ENCODE measurements around the gene PDE8A. TPM values are rescaled to one million over a fixed set of nuclear protein-coding genes. Genes with fewer than 3 reads are reported as not detected.
"Not testable (repeated sequence)": the region's sequence is repeated elsewhere in the genome, so short reads cannot be mapped to it uniquely, and the experiment has no call there.

PDE8A gene
- polyA plus RNA-seq, 3 donors = 34.5 to 40.6 (median 40.4) TPM

DNA sequence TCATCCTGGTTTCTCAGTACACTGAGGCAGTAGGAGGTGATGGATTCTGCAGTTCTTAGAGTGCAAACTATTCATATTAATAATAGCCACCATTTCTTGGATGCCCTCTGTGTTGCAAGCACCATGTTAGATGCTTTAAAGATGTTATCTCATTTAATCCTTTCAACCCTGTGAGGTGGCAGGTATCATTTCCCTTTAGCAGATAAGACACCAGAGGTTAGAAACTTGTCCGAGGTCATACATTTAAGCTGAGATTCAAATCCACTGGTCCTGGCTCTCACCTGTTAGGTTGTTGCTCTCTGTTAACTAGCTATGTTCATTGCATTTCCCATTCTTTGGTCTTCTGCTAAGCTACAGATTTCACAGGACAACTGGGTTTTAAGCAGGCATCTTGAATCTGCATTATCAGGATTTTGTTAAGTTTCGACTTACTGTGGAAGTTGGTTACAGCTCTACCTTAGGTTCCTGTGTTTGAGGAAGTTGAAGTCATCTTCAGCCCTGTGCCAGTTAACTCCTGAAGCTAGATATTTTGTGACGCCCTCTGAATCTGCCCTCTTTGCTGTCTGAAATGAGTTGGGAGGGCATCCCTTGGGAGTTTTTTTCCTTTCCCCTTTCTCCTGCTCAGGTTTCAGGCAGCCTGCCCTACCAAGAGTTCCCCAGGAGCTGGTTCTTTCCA, 6.4 kb downstream of the PDE8A start:
- DNase-seq (ENCODE audit: low read depth in 3 of 3, low spot score in 2 of 3) = no peak

DNA sequence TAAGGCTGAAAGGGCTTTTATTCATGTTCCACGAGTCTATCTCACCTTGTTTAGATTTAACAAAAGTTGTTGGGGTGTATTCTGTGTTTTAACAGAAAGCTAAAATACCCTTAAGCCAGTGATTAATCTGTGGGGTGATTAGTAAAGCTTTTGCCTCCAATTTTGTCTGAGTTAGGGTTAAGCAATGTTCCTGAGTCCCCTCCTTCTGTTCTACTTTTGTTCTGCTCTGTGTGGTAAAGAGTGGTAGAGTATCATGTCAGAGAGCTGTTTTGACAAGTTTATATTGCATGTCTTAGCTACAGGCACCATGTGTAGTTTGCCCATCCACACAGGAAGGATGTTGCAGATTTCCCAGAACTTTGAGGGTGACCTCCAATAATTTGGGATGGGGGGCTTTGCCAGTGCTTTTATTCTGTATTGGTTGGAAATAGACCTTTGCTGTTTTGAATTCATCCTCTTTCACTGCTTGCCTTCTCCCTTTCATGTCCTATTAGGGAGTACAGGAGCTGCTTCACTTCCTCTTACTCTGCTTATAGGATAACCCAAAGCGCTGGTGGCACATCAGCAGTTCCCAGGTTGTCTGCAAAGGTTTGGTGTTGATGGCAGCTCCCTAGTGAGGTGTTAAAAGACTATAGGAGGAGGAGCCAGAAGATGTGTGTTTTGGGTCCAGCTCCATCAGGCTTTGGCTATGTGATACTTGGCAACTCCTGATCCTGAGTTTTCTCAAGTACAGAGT, 7.4 kb downstream of the PDE8A start:
- DNase-seq (ENCODE audit: low read depth in 3 of 3, low spot score in 2 of 3) = no peak

DNA sequence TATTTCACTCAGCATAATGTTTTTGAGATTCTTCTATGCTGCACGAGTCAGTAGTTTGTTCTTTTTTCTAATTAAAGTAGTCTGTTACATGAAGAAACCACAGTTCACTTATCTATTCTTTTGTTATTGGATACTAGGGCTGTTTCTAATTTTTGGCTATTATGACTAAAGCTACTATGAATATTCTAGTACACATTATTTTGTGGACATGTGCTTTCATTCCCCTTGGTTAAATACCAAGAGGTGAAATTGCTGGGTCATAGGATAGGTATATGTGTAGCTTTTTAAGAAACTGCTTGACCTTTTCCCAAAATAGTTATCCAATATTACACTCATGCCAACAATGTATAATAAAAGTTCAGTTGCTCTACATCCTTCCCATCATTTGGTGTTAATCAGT, 8.9 kb downstream of the PDE8A start:
- DNase-seq (ENCODE audit: low read depth in 3 of 3, low spot score in 2 of 3) = no peak

DNA sequence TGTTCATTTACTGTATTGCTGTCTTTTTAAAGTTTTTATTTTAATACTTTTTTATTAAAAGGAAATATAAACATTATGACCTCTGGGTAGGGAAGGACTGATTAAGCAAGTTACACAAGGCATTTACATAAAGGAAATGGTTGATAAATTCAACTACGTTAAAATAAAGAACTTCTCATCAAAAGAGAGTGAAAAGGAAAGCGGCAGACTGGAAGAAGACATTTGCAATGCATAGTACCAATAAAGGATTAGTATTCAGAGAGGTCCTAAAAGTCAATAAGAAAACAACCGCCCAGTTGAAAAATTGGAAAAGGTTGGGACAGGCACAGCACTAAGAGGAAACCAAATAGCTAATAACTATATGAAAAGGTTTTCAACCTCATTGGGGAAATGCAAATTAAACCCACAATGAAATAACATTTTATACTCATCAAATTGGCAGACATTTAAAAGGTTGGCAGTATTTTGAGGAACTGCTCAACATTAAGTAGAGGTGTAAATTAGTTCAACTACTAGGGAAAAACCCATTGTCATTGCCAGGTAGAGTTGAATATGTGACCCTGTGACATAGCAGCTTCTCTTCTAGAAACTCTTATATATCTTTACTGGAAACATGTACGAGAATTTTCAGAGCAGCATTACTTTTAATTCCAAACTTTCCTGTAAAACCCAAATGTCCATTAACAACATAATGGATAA, 9.5 kb downstream of the PDE8A start:
- no peak for DNase-seq (ENCODE audit: low read depth in 3 of 3, low spot score in 2 of 3)

DNA sequence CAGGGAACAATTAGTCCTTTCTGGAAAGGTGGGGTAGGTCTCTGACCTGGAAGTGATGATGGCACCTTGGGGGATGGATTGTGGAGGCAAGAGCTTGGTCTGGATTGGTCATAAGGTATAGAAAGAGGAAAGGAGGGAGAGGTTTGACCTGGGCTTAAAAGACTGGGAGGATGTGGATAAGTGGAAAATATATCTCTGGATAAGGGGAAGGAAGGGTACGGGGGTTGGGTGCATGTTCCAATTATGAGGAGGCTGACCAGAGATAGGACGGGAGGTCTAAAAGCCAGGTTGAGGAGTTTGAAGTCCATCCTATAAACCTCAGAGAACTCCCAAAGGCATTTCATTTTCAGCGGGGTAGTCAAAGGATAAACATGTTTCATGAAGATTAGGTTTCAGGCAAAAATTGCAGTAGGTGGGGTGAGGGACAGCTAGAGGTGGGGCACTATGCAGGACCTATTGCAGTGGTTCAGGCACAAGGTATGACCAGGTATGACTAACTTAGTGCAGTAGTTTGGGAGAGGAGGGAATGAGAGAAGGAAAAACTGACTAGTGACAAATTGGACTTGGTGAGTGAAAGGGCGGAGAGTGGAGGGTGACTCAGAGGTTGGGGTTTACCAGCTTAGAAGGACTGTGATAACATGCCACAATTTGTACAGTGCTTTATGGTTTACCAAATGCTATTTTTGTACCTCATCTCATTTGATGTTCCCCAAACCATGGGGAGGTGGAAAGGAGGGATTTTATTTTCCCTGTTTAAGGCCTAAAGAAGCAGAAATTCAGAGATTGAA, 10.7 kb downstream of the PDE8A start:
- no peak for DNase-seq (ENCODE audit: low read depth in 3 of 3, low spot score in 2 of 3)

DNA sequence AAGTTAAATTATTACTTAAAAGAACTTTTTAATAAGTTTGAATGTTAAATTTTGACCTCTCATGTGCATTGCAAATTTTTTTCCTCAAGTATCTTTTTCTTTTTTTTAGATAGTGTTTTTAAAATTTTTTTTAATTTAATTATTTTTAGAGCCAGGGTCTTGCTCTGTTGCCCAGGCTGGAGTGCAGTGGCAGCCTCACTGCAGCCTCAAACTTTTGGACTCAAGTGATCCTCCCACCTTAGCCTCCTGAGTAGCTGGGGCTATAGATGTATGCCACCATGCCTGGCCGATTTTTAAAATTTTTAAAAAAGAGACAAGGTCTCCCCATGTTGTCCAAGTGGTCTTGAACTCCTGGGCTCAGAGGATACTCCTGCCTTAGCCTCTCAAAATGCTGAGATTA, 14.4 kb downstream of the PDE8A start:
- DNase-seq (ENCODE audit: low read depth in 3 of 3, low spot score in 2 of 3) = no peak

DNA sequence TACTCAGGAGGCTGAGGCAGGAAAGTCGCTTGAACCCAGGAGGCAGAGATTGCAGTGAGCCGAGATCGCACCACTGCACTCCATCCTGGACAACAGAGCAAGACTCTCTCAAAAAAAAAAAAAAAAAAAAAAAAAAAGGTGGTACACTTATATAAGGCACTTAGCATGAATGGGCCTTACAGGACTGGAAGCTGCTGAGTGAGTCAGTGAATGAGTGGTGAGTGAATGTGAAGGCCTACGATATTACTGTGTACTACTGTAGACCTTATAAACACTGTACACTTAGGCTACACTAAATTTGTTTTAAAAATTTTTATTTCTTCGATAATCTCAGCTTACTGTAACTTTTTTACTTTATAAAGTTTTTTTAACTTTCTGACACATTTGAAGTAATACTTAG, 15.1 kb downstream of the PDE8A start:
- not testable (repeated sequence) for DNase-seq (ENCODE audit: low read depth in 3 of 3, low spot score in 2 of 3)

DNA sequence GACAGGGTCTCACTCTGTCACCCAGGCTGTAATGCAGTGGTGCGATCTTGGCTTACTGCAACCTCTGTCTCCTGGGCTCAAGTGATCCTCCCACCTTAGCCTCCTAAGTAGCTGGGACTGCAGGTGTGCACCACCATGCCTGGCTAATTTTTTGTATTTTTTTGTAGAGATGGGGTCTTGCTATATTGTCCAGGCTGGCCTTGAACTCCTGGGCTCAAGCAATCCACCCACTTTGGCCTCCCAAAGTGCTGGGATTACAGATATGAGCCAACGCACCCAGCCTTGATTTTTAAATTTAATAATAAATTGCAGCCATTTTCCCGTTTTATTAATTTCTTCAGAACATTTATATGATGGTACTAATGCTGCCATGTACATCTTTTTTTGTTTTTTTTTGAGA, 15.6 kb downstream of the PDE8A start:
- not testable (repeated sequence) for DNase-seq (ENCODE audit: low read depth in 3 of 3, low spot score in 2 of 3)

DNA sequence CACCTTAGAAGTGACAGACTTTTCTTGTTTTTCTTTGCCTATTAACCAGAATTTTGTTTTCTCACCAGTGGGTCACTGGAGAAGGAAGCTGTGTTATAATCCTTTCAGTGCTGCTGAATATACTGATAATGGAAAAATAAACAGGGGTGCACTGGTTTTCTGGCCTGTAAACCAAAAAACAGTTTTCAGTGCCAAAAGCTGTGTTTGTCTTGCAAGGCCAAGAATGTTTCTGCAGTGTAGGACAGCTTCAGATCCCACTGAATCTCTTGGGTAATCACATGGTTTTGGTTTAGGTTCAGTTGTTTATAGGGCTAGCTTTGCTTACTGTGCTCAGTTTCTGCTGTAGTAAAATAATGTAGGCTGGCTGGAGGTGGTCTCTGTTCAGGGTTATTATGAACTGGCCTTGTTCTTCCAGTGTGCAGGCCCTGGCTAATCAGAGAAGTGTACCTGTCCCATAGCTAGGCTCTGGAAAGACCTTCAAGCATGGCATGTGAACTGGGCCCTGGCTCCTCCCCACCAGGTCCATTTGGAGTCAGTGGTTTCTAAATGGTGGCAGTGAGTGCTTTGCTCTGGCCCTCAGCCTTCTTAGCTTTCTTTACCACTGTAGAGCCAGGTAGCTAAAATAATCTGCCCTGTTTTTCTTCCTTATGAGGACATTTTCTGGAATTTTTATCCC, 18.7 kb downstream of the PDE8A start:
- DNase-seq (ENCODE audit: low read depth in 3 of 3, low spot score in 2 of 3) = no peak

DNA sequence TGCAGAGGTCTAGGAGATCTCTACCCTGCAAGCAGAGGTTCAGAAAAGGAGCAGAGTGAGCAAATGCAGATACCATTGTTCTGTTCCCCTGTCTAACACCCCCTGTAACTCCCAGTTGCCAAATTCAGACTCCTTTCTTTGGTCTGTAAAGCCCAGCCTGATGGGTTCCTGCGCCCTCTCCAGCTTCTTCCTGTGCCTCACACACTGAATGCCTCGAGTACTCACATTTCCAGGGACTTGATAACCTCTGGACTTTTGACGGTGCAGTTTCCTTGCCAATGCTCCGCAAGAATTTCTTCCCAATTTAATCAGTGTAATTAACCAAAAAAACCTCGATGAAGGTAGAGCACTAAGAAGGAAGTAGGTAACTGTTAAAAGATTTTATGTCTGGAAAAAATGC, 19.3 kb downstream of the PDE8A start:
- no peak for DNase-seq (ENCODE audit: low read depth in 3 of 3, low spot score in 2 of 3)

DNA sequence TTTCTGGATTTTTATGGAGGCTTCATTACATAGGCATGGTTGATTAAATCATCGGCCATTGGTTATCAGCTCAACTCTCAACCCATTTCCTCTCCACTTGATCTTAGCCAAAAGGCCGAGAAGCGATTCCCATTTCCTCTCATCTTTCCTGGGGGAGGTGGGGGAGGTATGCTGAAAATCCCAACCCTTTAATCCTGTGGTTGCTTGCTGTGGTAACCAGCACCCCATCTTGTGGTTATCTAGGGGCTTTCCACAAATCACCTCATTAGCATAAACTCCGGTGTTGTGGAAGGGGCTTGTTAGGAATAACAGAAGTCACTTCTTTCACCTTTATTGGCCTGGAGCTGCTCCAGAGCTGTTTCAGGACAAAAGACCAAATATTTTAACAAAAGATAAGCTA, 20.9 kb downstream of the PDE8A start:
- DNase-seq (ENCODE audit: low read depth in 3 of 3, low spot score in 2 of 3) = no peak

DNA sequence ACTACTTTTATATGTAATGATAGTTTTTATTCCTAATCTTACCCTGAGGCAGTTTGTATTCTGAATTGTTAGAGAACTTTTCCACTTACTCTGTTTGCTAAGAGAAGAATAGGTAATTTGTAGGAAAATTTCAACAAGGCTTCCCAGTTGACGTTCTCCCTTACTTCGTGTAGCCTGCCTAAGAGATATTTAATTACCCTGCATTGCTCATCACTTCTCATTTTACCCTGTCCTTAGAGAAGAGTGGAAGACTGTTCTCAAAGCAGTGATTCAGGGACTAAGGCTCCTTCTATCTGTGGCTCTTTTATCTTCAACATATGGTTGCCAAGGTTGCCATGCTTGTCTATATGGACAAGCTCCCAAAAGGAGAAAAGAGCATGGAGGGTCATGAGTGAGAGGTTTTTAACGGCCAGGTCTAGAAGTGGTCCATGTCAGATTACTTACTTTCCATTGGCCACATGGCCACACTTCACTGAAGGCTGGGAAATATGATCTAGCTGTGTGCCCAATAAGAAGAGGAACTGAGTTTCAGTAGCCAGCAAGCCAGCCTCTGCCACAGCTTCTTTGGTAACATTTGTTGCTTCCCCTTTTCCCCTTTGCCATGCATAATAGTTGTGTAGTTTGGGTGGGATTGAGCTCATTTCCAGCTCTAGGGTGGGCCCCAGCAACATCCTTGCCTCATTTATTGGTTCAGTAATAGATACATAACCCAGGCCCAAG, 22.1 kb downstream of the PDE8A start:
- no peak for DNase-seq (ENCODE audit: low read depth in 3 of 3, low spot score in 2 of 3)

DNA sequence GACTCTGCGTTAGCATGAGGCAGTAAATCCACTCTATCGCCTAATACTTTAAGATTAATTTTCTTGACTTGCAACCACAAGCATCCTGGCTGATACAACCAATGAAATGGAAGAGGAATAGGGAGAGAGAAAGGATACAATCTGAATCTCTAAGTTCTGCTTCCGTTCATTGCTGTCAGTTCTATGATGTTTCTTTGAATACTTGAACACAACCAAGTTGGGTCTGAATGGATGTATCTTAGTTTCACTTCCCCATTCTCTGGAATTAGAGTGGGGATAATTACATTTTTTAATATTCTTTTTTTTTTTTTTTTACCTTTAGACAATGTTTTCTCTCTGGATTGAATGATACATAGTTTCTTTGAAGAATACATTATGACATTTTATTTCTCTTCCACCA, 22.9 kb downstream of the PDE8A start:
- DNase-seq (ENCODE audit: low read depth in 3 of 3, low spot score in 2 of 3) = no peak

DNA sequence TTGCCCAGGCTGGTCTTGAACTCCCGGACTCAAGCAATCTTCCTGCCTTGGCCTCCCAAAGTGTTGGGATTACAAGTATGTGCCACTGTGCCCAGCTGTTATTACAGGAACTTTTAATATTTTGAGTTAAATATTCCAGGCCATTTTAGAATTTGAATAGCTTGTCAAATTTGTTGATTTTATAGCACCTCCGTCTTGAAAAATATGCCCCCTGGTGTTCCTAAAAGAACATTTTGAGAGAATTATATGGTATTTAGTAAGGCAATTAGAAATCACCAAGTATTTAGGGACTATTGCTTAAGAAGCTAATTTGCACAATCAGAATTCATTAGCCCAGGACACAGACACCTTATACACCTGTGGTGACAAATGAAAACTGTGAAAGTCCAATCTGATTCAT, 23.7 kb downstream of the PDE8A start:
- DNase-seq (ENCODE audit: low read depth in 3 of 3, low spot score in 2 of 3) = no peak

DNA sequence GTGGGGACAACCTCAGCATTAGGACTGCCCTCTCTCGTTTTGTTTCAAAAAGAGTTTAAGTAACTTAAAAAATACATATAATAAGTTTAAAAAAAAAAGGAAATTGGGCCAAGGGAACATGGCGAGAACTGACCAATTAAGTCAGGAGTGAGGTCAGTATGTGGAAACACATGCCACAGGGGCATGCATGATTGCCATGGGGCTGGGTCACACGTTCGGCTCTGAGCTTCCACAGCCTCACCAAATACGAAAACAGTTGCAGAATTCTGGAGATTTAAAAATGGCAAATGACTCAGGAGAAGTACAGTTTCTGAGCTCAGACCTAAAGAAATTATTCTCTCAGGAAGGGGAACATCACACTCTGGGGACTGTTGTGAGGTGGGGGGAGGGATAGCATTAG, 24.1 kb downstream of the PDE8A start:
- no peak for DNase-seq (ENCODE audit: low read depth in 3 of 3, low spot score in 2 of 3)

DNA sequence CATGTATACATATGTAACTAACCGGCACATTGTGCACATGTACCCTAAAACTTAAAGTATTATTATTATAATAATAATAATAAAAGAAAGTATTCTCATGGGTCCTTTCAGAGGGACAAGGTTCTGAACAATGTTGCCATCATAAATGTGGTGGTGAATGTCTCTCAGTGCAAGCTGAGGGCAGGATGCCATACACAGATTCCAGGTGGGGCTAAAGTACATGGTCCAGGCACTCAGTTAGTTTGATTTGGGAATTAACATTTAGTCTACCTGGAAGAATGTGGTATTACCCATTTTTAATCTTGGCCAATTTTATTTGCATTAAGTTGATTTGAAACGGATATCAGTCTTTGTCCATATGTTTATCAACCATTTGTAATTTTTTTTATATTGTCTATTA, 24.5 kb downstream of the PDE8A start:
- no peak for DNase-seq (ENCODE audit: low read depth in 3 of 3, low spot score in 2 of 3)

DNA sequence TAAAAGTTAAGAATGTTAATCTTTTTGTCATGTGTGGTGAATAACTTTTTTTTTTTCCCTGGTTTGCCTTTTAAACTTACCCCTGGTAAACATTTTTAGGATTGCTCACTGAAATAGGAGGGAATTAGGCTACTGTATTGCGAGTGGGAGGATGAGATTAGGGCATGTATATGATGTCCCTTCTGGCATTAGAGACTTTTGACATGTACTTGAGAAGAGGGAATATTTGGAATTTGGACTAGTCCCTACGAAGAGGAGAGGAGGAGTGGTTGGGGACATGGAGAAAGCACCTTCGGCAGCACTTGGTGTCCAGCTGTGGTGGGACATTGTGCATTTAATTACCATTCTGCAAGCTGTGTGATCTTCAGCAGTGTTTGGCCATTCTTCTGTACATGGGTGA, 25.0 kb downstream of the PDE8A start:
- no peak for DNase-seq (ENCODE audit: low read depth in 3 of 3, low spot score in 2 of 3)

DNA sequence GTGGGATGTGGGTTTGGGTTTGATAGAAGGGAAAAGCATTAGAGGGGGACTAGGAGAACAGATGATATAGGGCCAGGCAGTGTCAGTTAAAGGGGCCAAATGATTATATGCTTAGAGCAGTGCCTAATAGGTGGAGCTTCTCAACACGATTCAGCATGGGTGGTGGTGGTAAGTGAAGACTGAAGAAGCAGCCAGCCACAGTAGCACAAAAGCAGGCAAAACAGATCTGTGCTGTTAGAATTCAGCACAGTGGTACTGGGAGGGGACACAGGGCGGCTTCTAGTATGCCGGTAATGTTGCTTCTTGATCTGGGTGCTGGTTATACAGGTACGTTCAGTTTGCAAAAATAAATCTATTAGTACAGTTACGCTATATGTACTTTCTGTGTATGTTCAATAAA, 25.5 kb downstream of the PDE8A start:
- no peak for DNase-seq (ENCODE audit: low read depth in 3 of 3, low spot score in 2 of 3)

DNA sequence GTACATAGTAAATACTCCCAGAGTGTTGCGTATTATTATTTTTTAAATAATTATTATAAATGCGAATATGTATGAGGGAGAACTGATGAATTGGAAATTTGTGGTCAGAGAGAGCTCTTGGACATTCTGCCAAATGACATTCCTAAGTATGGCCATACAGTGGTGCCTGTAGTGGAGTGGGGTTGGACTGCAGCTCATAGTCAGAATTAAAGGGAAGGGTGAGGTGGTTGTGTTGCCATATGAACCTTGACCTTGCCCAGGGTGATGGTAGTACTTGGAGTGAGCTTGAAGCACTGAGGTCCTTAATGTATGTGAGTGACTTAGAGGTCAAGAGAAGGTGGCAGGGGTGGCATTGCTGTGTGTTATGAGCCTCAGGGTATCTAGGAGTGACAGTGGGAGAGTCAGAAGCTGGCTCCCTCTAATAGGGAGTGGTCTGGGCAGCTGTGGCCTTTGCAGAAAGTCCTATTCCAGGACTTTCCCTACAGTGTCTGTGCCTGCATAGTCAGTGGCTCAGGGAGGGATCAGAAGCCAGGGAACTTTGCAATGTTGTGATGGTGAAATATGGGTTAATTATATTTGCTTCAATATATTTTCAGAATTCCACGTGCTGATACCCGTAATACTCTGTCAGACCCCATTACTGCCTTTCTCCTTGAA, 26.2 kb downstream of the PDE8A start:
- no peak for DNase-seq (ENCODE audit: low read depth in 3 of 3, low spot score in 2 of 3)
